Kidney tubule cell (primary cell): ENCODE data around the gene FBXL13.
A peak's percentile ranks its signal among the peaks of the same experiment; 100 is the strongest.
"Not testable (repeated sequence)": the region's sequence is repeated elsewhere in the genome, so short reads cannot be mapped to it uniquely, and the experiment has no call there.

Experiments used
- DNase-seq: peaks from one replicate; pipeline ENCODE4 v3.0.0-alpha.2; 2018; ENCODE audit warnings: low spot score

FBXL13 gene

DNA sequence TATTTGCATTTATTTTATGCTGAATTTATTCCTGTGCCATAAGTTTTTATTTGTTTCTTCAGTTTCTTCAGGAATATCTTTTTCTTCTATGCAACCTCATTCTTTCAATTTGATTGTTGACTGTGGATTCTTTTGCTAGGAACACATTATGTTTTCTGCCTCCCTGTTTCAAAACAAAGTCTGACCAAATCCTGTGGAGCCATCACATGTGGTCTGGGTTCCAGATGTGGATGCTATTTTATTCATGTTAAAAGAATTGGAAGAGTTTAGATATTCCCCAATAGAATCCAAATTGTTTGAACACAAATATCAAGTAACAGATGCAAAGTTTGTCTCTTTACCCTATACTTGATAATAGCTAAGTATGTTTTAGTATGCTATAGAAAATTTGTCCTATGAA lies 218.6 kb downstream of the FBXL13 start:
- DNase-seq = no peak

DNA sequence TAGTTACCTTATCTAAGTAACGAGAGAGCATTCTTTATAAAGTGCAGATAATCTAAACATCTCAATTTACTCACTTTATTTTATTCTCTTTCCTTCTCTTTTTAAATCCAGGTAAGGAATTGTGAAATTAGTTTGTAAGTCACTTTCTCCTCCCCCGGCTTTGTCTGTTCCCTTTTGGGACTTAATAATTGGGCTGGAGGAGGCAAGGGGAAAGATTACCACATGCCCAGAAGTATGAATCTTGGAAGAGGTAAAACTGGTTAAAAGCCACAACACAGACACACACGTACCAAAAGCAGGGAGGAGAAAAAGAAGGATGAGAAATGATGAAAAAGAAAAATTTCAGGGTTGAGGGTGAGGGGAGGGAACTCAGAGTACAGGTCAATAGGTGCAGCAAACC lies 225.1 kb downstream of the FBXL13 start:
- DNase-seq = no peak

DNA sequence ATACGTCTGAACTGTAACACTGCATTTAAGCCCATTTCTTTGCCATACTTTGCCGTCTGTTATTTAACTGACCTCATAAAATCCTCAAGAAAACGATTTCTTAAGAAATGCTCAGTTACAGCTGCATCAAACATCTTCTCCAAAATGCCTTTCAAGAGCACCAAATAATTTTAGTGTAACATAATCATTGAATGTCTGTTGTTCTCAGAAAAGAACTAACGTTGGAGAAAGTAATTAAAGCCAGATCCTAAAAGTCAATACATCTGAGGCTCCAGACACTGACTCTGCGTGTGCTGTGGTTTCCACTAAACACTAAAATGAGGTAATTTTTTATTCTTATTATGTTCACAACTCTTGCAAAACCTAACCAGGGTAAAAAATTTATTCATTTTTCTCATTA lies 225.5 kb downstream of the FBXL13 start:
- no peak for DNase-seq

DNA sequence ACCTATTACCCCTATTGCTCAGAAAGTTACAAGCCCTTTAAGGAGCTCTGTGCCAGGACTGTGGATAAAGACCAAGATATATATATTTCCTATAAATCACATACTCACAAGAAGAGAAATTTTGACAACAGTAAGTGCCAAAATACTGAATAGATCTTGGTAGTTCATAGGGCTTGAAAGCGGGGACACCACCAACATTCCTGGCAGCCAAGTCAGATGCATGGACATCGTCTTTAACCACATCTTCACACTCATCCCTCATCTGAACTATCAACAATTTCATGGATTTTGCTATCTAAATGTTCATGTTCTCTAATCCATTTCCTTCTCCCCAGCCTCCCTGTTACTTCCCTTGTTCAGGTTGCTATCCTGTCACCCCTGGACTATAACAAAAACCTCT lies 229.2 kb downstream of the FBXL13 start:
- DNase-seq = no peak

DNA sequence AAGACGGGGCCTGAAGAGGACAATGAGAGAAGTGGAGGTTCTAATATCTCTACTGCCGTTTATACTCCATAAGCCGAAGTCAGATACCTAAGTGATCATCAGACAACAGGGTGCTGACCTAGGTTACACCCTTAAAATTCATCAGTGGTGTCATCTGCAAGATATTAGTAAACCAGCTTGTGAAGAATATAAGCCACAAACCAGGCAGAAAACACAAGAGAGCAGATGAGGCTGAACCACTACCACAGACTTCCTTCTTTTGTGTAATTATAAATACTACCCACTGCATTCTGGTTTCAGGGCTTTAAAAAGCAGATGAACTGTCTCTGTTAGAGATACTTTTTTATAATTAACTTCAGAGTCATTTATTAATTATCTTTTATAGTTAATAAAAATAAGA lies 230.7 kb downstream of the FBXL13 start:
- DNase-seq = no peak

DNA sequence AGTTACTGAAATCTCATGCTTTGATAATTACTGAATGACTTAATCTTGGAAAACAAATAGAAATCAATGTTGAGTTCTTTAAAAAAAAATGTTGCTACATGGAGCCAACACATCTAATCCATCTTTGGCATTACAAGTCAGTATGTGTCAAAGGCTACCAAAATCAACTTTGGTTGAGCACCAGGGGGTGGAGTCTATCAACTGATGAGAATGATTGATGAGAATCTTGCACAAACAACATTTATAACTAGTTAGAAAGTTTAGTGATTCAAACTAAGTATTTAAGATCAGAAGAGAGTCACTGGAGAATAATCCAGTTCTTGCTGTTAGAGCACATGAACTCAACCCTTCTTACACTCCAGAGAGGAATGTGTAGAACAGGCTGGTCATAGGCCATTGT lies 232.3 kb downstream of the FBXL13 start:
- DNase-seq = no peak

DNA sequence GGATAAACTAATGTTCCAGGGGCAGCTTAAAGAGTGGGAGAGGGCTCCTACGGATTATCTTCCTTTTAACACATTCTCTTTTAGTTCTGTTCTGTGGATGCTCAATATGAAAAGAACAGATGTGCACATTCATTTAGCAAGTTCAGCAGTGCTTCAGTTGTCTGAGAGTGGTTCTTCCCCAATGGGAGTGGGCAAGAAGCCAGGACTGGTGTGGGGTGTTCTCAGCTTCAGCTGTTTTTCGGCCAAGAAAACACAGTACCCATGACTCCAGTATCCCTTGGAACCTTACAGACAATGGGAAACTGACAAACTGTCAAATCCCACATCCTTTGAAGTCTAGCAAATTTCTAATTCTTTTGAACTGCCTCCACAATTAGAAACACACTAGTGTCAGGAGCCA lies 233.3 kb downstream of the FBXL13 start:
- no peak for DNase-seq

DNA sequence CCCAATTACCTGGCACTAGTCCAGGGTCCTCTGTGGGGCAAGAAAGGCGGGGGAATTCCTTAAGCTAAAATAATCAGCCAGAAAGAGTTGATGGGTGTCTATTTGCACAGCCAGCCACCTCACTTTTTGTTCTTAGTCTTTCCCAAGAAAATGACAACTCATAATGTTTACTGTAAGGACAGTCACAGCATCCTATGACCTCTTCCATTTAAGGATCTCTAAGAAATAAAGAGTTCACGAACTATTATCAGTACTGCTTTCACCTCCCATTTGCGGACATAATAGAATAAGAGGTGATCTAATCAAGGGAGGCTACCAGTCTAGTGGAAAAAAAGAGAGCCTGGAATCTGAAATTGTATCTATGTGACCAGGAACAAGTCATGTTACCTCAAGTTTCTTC lies 234.2 kb downstream of the FBXL13 start:
- no peak for DNase-seq

DNA sequence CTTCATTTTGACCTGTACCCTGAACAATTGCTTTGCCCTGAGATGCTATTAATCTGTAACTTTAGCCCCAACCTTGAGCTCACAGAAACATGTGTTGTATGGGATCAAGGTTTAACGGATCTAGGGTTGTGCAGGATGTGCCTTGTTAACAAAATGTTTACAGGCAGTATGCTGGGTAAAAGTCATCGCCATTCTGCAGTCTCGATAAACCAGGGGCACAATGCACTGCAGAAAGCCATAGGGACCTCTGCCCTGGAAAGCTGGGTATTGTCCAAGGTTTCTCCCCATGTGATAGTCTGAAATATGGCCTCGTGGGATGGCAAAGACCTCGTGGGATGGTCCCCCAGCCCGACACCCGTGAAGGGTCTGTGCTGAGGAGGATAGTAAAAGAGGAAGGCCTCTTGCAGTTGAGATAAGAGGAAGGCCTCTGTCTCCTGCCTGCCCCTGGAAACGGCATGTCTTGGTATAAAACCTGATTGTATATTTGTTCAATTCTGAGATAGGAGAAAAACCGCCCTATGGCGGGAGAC lies 236.0 kb downstream of the FBXL13 start:
- not testable (repeated sequence) for DNase-seq

DNA sequence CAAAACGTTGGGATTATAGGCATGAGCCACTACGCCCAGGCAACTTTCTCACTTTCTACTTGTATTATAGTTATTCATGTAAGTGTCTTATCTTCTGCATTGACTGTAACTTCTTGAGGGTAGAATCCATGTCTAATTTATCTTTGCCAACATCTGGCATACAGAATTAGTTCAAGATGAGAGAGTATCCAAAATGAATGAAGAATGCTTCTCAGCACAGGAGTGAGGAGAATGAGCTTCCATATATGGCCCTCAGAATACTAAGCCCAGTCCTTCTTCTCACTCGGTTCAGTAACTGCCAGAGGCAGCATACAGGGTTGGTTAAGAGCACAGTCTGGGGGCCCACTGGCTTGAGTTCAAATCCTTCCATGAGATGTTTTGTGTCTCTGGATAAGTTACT lies 236.8 kb downstream of the FBXL13 start:
- DNase-seq = no peak

DNA sequence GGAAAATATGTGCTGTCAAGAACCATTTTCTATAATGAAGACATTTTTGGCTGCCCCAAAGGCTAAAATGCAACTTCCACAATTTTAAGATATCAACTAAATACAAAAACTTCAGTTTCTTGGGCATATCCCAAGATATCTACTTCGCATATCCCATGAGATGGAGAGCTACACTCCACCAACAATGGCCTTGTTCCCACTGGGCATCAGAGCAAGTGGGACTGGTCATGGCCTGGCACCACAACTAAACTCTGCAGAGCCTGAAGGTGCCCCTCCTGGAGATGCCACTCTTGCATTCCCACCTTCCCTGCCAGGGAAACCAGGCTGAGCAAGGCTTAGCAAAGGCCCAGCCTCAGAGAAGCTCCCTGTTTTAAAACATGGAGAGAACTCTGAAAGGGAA lies 237.6 kb downstream of the FBXL13 start:
- no peak for DNase-seq

DNA sequence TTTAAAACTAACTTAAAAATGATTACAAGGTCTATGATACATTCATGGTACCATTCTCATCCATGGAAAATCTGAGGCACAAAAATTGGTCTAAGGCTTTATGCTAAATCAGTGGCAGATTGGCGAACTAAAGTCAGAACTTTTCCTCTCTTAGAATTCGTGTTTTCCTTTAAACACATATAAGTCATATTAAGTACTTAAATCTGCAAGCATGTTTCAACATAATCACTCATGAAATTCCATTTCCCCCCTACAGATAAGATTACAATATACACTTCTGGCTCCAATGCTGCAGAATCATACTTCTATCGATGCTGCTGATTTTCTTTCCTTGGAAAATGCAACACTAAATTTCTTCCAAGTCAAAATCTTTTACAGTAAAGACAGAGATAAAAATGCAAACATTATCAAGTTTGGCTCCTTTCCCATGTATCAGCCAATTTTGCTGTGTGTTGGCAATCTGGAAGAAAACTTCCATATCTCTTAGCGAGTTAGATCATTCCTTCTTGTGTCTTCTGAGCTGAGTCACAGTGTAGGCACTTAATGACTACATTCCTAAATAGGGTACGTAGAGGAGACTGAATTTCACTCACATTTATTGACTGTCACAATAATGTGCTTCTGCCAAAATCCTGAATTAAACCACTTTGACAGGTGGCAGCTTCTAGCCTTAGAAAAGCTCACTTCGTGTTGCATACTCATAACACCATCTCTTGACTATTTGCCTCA lies 238.2 kb downstream of the FBXL13 start:
- DNase-seq = peak; percentile 83

DNA sequence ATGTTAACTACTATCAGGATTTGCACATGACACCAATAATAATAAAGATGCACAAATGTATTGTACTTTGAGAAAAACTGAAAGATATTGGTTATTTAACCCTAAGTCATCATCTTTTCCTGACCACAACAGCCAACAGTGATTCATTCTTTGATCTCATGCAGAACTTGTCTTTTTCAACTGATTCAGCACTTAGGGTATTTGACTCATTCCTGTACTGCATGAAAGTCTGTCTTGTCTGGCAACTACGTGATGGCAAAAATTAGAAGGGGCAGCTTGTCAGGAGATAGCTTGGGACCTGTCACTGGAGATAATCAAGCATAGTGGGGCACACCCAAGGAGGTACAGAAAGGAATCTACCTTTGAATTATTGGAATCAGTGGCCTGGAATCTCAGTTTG lies 239.6 kb downstream of the FBXL13 start:
- DNase-seq = peak; percentile 89

DNA sequence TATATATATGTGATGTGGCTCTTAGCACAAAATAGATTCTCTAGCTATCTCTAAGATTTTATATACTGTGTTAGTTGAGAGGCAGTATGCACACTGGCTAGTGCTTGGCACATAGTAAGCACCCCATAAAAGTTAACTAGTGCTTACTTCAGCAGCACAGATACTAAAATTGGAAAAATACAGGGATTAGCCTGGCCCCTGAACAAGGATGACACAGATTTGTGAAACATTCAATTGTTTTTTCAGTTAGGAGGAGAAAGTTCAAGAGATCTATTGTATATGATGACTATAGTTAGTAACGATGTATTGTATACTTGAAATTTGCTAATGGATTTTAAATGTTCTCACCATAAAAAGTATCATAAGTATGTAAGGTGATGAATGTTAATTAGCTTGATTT lies 240.1 kb downstream of the FBXL13 start:
- DNase-seq = no peak

DNA sequence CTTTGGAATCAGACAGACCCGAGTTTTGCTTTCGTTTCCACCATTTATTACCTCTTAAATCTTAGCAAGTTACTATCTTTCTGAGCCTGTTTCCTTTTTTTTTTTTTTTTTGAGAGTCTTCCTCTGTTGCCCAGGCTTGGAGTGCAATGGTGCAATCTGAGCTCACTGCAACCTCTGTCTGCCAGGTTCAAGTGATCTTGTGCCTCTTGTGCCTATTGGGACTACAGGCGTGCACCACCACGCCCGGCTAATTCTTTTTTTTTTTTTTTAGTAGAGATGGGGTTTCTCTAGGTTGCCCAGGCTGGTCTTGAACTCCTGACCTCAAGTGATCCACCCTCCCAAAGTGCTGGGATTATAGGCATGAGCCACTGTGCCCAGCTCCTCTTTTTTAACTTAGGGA lies 241.3 kb downstream of the FBXL13 start:
- no peak for DNase-seq

DNA sequence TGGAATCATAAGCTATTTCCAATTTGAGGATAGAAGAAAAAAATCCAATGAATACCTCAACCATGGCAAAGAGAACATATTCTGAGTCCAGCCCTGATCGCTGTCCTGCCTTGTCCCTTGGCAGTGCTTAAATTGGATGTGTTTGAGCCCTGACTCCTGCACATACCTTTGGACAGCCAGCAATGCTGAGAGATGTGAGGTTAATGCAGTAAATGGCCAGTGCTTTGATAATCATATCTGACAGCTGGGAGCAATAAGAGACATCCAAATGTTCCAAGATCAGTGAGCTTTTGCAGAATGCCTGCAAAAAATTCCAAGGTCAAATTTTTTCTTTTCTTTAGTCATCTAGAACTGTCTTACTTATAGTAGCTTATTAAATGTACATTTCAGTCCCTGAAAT lies 241.9 kb downstream of the FBXL13 start:
- DNase-seq = no peak

DNA sequence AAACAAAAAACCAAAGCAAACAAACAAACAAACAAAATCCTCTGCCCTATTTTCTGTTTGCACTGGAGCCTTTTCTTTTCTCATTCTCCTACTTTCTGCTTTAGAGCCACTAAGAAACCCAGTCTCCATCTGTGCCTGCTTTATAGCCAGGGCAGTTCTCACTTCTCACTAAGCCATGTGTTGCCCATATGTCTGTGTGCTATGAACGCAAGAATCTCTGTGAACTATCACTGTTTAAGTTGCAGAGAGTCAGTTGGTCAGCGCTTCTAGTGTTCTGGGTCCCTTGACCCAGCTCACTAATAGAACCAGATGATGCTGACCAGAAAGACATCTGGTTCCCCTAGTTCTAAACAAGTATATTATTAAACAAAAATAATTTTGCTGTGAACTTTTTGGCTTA lies 244.4 kb downstream of the FBXL13 start:
- DNase-seq = no peak

DNA sequence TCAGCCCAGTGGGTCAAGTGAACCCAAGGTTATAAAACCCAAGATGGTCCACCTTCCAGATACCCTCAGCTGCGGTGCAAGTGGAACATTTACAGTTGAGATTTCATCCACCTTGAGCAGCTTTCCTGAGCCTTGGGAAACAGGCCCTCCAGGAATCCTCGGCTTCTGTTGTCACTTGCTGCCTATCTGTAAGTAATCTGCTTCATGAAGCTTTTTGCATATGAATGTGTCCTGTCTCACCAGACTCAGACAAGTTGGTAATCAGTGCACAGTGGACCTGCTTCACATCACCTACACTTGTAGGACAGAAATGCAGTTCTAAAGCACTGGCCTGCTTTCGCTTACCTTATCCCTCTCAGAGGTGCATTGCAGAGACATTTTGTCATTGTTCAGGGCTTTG lies 245.5 kb downstream of the FBXL13 start:
- no peak for DNase-seq

DNA sequence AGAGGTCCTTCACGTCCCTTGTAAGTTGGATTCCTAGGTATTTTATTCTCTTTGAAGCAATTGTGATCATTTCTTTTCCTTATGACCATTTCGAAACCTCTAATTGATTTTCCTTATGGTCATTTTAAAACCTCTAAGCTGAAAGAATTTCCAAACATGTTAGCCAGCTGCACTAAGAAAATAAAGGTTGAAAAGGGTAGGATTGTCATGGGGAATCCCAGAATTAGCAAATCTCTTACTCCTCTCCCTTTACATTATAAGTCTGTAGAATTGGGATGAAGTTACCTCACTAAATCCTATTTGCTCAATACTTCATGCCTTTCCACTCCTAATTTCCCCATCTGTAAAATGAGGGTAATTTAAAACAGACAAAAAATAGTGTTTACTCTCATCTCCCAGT lies 246.3 kb downstream of the FBXL13 start:
- DNase-seq = no peak

DNA sequence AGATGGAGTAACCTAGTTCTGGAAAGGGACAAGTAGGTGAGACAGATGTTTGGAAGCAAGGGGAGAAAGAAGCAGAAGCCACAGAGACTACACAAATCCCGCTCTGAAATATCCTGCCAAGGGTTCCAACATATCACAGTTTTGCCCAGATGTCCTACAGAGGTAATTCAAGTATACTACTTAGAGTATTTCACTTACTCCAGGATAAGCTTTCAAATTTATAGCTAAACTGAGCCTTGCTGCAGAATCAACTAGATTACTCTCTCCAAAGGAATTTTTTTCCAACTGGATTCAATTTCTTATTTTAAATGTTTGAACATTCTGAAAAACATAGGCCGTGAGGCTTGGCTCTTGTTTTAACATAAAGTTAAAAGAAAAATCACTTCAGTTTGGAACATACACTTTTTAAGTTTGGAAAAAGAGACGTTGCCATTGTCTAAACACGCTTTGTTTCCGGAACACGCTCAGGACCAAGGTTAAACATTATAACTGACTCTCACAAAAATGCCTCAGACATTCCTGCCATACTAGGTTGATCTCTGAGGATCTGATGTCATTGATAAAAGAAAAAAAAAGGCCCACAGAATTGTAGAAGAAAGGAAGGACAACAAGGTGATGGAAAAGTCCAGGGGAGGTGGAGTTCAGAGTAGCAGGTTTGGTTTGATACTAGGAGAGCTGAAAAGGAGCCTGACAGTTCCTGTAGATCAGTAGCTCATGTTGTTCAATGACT lies 251.0 kb downstream of the FBXL13 start:
- DNase-seq = peak; percentile 58

DNA sequence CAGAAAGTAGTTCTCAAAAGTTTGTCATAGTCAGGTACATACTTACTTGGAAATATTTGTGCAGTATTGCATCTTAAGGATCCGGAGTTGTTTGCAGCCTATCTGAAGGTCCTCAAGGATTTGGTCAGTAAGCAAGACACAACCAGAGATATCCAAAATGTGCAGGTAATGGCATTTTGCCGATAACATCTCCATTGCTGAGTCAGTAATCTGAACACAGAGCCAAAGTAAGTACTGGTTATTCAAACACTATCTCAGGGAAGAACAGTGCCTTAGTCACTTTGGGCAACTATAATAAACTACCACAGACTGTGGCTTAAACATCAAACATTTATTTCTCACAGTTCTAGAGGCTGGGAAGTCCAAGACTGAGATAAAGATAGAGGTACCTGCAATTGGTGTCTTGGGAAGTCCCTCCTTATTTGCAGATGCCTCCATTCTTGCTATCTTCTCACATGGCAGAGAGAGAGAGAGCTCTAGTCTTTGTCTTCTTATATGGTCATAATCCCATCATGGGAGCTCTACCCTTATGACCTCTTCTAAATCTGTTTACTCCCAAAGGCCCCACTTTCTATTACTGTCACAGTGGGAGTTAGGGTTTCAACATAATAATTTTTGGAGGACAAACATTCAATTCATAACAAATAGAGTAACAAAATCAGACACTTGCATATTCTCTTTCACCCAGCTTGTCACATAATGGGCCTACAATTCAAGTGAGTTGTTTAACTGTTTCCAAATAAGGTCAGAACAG lies 252.4 kb downstream of the FBXL13 start:
- no peak for DNase-seq

DNA sequence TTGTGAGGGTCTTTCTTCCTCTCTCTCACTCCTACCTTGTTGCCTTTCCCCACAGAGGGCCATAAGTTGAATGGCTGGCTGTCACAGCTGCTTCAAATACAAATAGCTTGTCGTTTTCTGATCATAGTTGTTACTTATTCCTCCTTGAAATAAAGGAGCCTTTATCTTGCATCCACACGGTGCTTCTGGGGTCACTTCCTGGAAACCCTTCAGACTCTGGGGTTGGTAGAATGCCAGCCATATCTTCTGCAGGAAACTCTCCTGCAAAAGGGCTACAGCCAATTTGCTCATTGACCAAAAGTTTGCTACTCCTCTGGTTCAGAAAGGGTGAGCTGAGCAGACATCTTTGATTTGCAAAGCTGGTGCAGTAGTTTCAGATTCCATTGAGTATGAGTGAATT lies 255.4 kb downstream of the FBXL13 start:
- DNase-seq = no peak
